DOHH2 (cell line): ENCODE measurements around the gene SEM1.
"Not testable (repeated sequence)": the region's sequence is repeated elsewhere in the genome, so short reads cannot be mapped to it uniquely, and the experiment has no call there.

Source experiments
- CTCF ChIP-seq: fragments of 200-600 bp; sonication (generic); IDR thresholded peaks from one replicate; pipeline ENCODE4 v1.5.1; 2014; ENCODE audit warnings: antibody characterized with exemption, mild to moderate bottlenecking, low read depth, low read length; ENCODE audit not compliant: poor library complexity, severe bottlenecking
- EZH2phosphoT487 ChIP-seq: fragments of 200-600 bp; sonication (generic); IDR thresholded peaks from 2 replicates; pipeline ENCODE4 v1.6.1; 2017; ENCODE audit warnings: borderline replicate concordance, mild to moderate bottlenecking, antibody characterized with exemption, low read length, moderate library complexity, mixed read lengths

DNA sequence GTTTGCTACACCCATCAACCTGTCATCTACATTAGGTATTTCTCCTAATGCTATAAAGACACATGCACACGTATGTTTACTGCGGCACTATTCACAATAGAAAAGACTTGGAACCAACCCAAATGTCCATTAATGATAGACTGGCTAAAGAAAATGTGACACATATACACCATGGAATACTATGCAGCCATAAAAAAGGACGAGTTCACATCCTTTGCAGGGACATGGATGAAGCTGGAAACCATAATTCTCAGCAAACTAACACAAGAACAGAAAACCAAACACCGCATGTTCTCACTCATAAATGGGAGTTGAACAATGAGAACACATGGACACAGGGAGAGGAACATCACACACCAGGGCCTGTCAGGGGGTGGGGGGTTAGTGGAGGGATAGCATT is 66.2 kb downstream of the SEM1 start:
- not testable (repeated sequence) for TF ChIP-seq CTCF, EZH2phosphoT487
